OCI-LY1 (cell line): ENCODE data around the gene IGFBP5.

ENCODE experiments used
- EZH2 ChIP-seq: fragments of 200-600 bp; sonication (generic), shearing (Covaris generic); IDR thresholded peaks from 2 replicates; pipeline ENCODE4 v1.8.0; 2017; ENCODE audit warnings: borderline replicate concordance, mixed run types, mild to moderate bottlenecking, antibody characterized with exemption, low read length, moderate library complexity, mixed read lengths
- TF ChIP-seq, protein P1 (sequence below): fragments of 200-600 bp; sonication (generic), shearing (Covaris generic); IDR thresholded peaks from 2 replicates; pipeline ENCODE4 v1.5.1; 2017; ENCODE audit warnings: mild to moderate bottlenecking, antibody characterized with exemption, low read length, moderate library complexity, mixed read lengths

DNA sequence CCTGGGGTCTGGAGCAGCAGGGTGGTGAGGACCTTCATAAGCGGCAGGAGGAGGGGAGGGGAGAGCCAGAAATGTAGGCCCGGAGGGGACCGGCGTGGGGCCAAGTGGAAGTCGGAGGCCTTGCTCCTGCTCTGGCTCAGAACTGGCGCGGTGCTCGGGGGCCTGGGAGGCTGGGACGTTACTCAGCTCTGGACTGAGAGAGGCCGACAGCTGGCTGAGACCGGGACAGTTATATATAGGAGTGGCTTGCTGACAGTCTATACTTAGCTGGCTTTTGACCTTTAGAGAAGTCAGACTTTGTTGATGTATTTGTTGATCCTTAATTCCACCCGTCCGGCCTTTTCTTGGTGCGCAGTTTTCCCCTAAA is 15.7 kb downstream of the IGFBP5 start:
- TF ChIP-seq, protein P1, sequence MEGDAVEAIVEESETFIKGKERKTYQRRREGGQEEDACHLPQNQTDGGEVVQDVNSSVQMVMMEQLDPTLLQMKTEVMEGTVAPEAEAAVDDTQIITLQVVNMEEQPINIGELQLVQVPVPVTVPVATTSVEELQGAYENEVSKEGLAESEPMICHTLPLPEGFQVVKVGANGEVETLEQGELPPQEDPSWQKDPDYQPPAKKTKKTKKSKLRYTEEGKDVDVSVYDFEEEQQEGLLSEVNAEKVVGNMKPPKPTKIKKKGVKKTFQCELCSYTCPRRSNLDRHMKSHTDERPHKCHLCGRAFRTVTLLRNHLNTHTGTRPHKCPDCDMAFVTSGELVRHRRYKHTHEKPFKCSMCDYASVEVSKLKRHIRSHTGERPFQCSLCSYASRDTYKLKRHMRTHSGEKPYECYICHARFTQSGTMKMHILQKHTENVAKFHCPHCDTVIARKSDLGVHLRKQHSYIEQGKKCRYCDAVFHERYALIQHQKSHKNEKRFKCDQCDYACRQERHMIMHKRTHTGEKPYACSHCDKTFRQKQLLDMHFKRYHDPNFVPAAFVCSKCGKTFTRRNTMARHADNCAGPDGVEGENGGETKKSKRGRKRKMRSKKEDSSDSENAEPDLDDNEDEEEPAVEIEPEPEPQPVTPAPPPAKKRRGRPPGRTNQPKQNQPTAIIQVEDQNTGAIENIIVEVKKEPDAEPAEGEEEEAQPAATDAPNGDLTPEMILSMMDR, result no peak
- no peak for TF ChIP-seq EZH2
